ENCODE measurements around the gene IER5L.

IER5L gene

GRCh38 chr9:129218272-129218625 is 40.2 kb upstream of the IER5L start:
- no peak for TF ChIP-seq POLR2A (IDR thresholded peaks at IDR 0.05; ENCODE audit: low read depth, low read length)
- TF ChIP-seq TAF1 (IDR thresholded peaks at IDR 0.05; ENCODE audit: borderline replicate concordance, low read depth, low read length) = no peak
- no peak for TF ChIP-seq POLR2AphosphoS5 (IDR thresholded peaks at IDR 0.05; ENCODE audit: low read depth, low read length)
- DNase-seq (ENCODE audit: insufficient read length) (no peak), FAIRE-seq (no peak)

- TF ChIP-seq POLR2AphosphoS5 (IDR thresholded peaks at IDR 0.05; ENCODE audit: low read depth, low read length) (no peak), POLR2A (IDR thresholded peaks at IDR 0.05; ENCODE audit: low read depth, low read length) (no peak), TAF1 (IDR thresholded peaks at IDR 0.05; ENCODE audit: borderline replicate concordance, low read depth, low read length) (no peak)
- DNase-seq (ENCODE audit: insufficient read length) (no peak), FAIRE-seq (no peak)
Measured at GRCh38 chr9:129213551-129213950, 35.5 kb upstream of the IER5L start.

- no peak for FAIRE-seq
- DNase-seq (ENCODE audit: insufficient read length) = no peak
- no peak for TF ChIP-seq TAF1 (IDR thresholded peaks at IDR 0.05; ENCODE audit: borderline replicate concordance, low read depth, low read length)
- no peak for TF ChIP-seq POLR2AphosphoS5 (IDR thresholded peaks at IDR 0.05; ENCODE audit: low read depth, low read length)
- no peak for TF ChIP-seq POLR2A (IDR thresholded peaks at IDR 0.05; ENCODE audit: low read depth, low read length)
Measured at GRCh38 chr9:129211686-129212085, 33.6 kb upstream of the IER5L start.

- DNase-seq (ENCODE audit: insufficient read length) (no peak), FAIRE-seq (no peak)
- no peak for TF ChIP-seq POLR2AphosphoS5 (IDR thresholded peaks at IDR 0.05; ENCODE audit: low read depth, low read length)
- no peak for TF ChIP-seq TAF1 (IDR thresholded peaks at IDR 0.05; ENCODE audit: borderline replicate concordance, low read depth, low read length)
- TF ChIP-seq POLR2A (IDR thresholded peaks at IDR 0.05; ENCODE audit: low read depth, low read length) = no peak
Measured at GRCh38 chr9:129210125-129210524, 32.1 kb upstream of the IER5L start.

GRCh38 chr9:129209580-129209979 is 31.5 kb upstream of the IER5L start:
- TF ChIP-seq POLR2A (IDR thresholded peaks at IDR 0.05; ENCODE audit: low read depth, low read length) (no peak), TAF1 (IDR thresholded peaks at IDR 0.05; ENCODE audit: borderline replicate concordance, low read depth, low read length) (no peak), POLR2AphosphoS5 (IDR thresholded peaks at IDR 0.05; ENCODE audit: low read depth, low read length) (no peak)
- DNase-seq (ENCODE audit: insufficient read length) = no peak
- no peak for FAIRE-seq

- no peak for DNase-seq (ENCODE audit: insufficient read length)
- TF ChIP-seq POLR2A (IDR thresholded peaks at IDR 0.05; ENCODE audit: low read depth, low read length) (no peak), TAF1 (IDR thresholded peaks at IDR 0.05; ENCODE audit: borderline replicate concordance, low read depth, low read length) (no peak), POLR2AphosphoS5 (IDR thresholded peaks at IDR 0.05; ENCODE audit: low read depth, low read length) (no peak)
- no peak for FAIRE-seq
Measured at GRCh38 chr9:129209109-129209508, 31.0 kb upstream of the IER5L start.

GRCh38 chr9:129208207-129209032 is 30.4 kb upstream of the IER5L start:
- FAIRE-seq (no peak), DNase-seq (ENCODE audit: insufficient read length) (no peak)
- TF ChIP-seq TAF1 (IDR thresholded peaks at IDR 0.05; ENCODE audit: borderline replicate concordance, low read depth, low read length) (no peak), POLR2A (IDR thresholded peaks at IDR 0.05; ENCODE audit: low read depth, low read length) (no peak), POLR2AphosphoS5 (IDR thresholded peaks at IDR 0.05; ENCODE audit: low read depth, low read length) (no peak)

GRCh38 chr9:129206905-129207304 is 28.8 kb upstream of the IER5L start:
- DNase-seq (ENCODE audit: insufficient read length) = no peak
- TF ChIP-seq TAF1 (IDR thresholded peaks at IDR 0.05; ENCODE audit: borderline replicate concordance, low read depth, low read length) = no peak
- no peak for TF ChIP-seq POLR2AphosphoS5 (IDR thresholded peaks at IDR 0.05; ENCODE audit: low read depth, low read length)
- no peak for TF ChIP-seq POLR2A (IDR thresholded peaks at IDR 0.05; ENCODE audit: low read depth, low read length)
- FAIRE-seq = no peak

- FAIRE-seq (no peak), DNase-seq (ENCODE audit: insufficient read length) (no peak)
- TF ChIP-seq TAF1 (IDR thresholded peaks at IDR 0.05; ENCODE audit: borderline replicate concordance, low read depth, low read length) = no peak
- TF ChIP-seq POLR2A (IDR thresholded peaks at IDR 0.05; ENCODE audit: low read depth, low read length) = no peak
- no peak for TF ChIP-seq POLR2AphosphoS5 (IDR thresholded peaks at IDR 0.05; ENCODE audit: low read depth, low read length)
Measured at GRCh38 chr9:129206401-129206800, 28.3 kb upstream of the IER5L start.

GRCh38 chr9:129204840-129205239 is 26.8 kb upstream of the IER5L start:
- FAIRE-seq (no peak), DNase-seq (ENCODE audit: insufficient read length) (no peak)
- no peak for TF ChIP-seq POLR2AphosphoS5 (IDR thresholded peaks at IDR 0.05; ENCODE audit: low read depth, low read length)

- TF ChIP-seq POLR2AphosphoS5 (IDR thresholded peaks at IDR 0.05; ENCODE audit: low read depth, low read length) (no peak), POLR2A (IDR thresholded peaks at IDR 0.05; ENCODE audit: low read depth, low read length) (no peak), TAF1 (IDR thresholded peaks at IDR 0.05; ENCODE audit: borderline replicate concordance, low read depth, low read length) (no peak)
- DNase-seq (ENCODE audit: insufficient read length) = no peak
- no peak for FAIRE-seq
Measured at GRCh38 chr9:129203556-129203909, 25.5 kb upstream of the IER5L start.
